ENCODE data around the gene LMNA. TPM values are rescaled to one million over a fixed set of nuclear protein-coding genes. Genes with fewer than 3 reads are reported as not detected.

LMNA gene
- total RNA-seq, 1 donor from 2014 or later, result 20.5 TPM

DNA sequence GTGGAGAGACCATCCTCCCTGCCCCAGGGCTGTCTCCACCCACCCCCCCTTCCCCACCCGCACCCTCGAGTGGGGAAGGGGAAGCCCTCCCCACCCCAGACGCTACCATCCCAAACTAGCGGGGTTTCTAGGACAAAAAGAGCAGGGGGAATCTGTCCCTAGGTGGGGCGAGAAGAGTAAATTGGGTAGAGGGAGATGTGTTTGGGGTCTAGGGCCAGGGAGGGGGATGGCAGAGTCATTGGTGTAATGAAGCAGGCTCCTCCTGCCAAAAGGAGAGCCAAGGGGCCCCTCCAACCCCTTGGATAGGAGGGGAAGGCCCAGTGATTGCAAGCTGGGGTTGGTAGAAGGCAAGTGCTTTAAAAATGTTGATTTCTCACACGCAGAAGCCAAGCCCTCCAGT, 42.3 kb upstream of the LMNA start:
- Histone ChIP-seq H3K4me2 (peak overlapping the region; percentile 97), H3K79me2 (ENCODE audit: low read depth) (peaks cover 61% of the 10 kb centered on the region), H3K4me1 (peaks cover 68% of the 10 kb centered on the region), H3K4me3 (no peak overlapping the region), H3K27ac (peak overlapping the region; percentile 89), H3K27me3 (no peaks in the 10 kb centered on the region), H4K20me1 (ENCODE audit: low read depth) (peaks cover 71% of the 10 kb centered on the region), H3K9me3 (ENCODE audit: low read depth) (no peaks in the 10 kb centered on the region), H3F3A (ENCODE audit: low read depth) (peaks cover 63% of the 10 kb centered on the region), H2AFZ (replicated peaks) (no peak overlapping the region), H3K9ac (no peak overlapping the region), H3K36me3 (no peaks in the 10 kb centered on the region)
- no peak overlapping the region for H3K27ac Mint-ChIP-seq
- peaks cover 67% of the 10 kb centered on the region for H3K4me1 Mint-ChIP-seq
- peaks cover 7% of the 10 kb centered on the region for H3K27me3 Mint-ChIP-seq (ENCODE audit: insufficient read depth, low read depth)
- TF ChIP-seq EZH2 (IDR thresholded peaks at IDR 0.05) (no peak), EZH2phosphoT487 (IDR thresholded peaks at IDR 0.05) (no peak)
- TF ChIP-seq, protein P1, sequence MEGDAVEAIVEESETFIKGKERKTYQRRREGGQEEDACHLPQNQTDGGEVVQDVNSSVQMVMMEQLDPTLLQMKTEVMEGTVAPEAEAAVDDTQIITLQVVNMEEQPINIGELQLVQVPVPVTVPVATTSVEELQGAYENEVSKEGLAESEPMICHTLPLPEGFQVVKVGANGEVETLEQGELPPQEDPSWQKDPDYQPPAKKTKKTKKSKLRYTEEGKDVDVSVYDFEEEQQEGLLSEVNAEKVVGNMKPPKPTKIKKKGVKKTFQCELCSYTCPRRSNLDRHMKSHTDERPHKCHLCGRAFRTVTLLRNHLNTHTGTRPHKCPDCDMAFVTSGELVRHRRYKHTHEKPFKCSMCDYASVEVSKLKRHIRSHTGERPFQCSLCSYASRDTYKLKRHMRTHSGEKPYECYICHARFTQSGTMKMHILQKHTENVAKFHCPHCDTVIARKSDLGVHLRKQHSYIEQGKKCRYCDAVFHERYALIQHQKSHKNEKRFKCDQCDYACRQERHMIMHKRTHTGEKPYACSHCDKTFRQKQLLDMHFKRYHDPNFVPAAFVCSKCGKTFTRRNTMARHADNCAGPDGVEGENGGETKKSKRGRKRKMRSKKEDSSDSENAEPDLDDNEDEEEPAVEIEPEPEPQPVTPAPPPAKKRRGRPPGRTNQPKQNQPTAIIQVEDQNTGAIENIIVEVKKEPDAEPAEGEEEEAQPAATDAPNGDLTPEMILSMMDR (IDR thresholded peaks at IDR 0.05), result no peak
- DNase-seq (ENCODE audit: low spot score), result no peak
- H3K36me3 Mint-ChIP-seq, result peaks cover 29% of the 10 kb centered on the region
- no peaks in the 10 kb centered on the region for H3K9me3 Mint-ChIP-seq
- H3K4me3 Mint-ChIP-seq, result peak overlapping the region; percentile 27

DNA sequence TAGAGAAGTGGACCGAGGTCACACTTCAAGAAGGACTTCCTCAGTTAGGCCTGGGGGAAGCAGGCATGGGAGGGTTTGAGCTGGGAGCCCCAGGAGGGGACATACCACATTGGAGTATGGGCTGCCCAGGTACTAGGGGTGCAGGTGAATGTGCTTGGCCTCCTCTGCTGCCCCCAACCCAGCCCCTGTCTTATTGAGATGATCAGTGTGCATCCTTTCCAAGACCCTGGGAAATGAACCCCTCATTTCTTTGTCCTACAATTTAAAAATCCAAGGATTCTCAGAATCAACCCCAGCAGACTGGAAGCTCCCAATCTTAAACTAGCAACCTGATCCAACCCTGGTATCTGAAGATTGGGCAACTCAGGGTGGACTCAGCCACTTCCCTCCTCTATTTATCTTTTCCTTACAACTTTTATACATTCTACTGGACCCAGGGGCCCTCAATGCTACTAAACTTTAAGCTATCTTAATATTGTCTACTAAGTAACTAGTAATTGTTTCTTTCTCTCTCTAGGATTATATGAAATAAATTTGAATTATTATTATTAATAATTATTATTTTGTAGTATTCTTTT, 41.3 kb upstream of the LMNA start:
- Mint-ChIP-seq H3K4me1 (peaks cover 74% of the 10 kb centered on the region), H3K9me3 (no peaks in the 10 kb centered on the region), H3K27ac (peak overlapping the region; percentile 53), H3K36me3 (peaks cover 35% of the 10 kb centered on the region), H3K4me3 (peak overlapping the region; percentile 67), H3K27me3 (ENCODE audit: insufficient read depth, low read depth) (peaks cover 7% of the 10 kb centered on the region)
- TF ChIP-seq EZH2phosphoT487 (IDR thresholded peaks at IDR 0.05) (no peak), EZH2 (IDR thresholded peaks at IDR 0.05) (no peak)
- TF ChIP-seq, protein P1 (IDR thresholded peaks at IDR 0.05), result no peak
- Histone ChIP-seq H4K20me1 (ENCODE audit: low read depth) (peaks cover 81% of the 10 kb centered on the region), H3K27me3 (no peaks in the 10 kb centered on the region), H3K4me3 (peak overlapping the region; percentile 99), H3K9ac (no peak overlapping the region), H3K27ac (peak overlapping the region; percentile 89), H3K79me2 (ENCODE audit: low read depth) (peaks cover 71% of the 10 kb centered on the region), H3K4me1 (peaks cover 78% of the 10 kb centered on the region), H3K36me3 (no peaks in the 10 kb centered on the region), H3K4me2 (peak overlapping the region; percentile 97), H3K9me3 (ENCODE audit: low read depth) (no peaks in the 10 kb centered on the region), H3F3A (ENCODE audit: low read depth) (peaks cover 72% of the 10 kb centered on the region), H2AFZ (replicated peaks) (no peak overlapping the region)
- no peak for DNase-seq (ENCODE audit: low spot score)

DNA sequence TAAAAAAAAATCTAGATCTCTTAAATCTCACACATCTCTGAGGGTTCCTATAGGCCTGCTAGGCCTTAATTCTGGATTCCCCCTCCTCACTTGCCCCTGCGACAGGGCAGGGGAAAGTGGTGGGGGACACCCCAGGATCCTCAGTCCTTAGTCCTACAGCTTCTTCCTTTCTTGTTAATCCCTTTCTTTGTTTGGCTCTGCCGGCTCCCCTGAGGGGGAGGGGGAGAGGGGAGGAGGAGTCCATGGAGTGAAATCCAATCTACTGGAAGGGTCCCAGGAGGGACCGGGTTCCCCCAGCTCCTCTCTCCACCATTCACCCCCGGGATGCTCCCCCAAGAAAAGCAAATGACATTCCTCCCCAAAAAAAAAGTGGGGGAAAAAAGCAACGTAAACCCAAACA, 40.8 kb upstream of the LMNA start:
- Histone ChIP-seq H3K27ac (peak overlapping the region; percentile 89), H3F3A (ENCODE audit: low read depth) (peaks cover 78% of the 10 kb centered on the region), H3K4me2 (peak overlapping the region; percentile 97), H3K36me3 (no peaks in the 10 kb centered on the region), H3K79me2 (ENCODE audit: low read depth) (peaks cover 76% of the 10 kb centered on the region), H2AFZ (replicated peaks) (no peak overlapping the region), H3K9me3 (ENCODE audit: low read depth) (no peaks in the 10 kb centered on the region), H4K20me1 (ENCODE audit: low read depth) (peaks cover 86% of the 10 kb centered on the region), H3K4me1 (peaks cover 83% of the 10 kb centered on the region), H3K9ac (no peak overlapping the region), H3K27me3 (no peaks in the 10 kb centered on the region), H3K4me3 (peak overlapping the region; percentile 99)
- Mint-ChIP-seq H3K36me3 (peaks cover 37% of the 10 kb centered on the region), H3K9me3 (no peaks in the 10 kb centered on the region), H3K27me3 (ENCODE audit: insufficient read depth, low read depth) (peaks cover 12% of the 10 kb centered on the region), H3K4me1 (peaks cover 79% of the 10 kb centered on the region), H3K27ac (peak overlapping the region; percentile 98), H3K4me3 (peak overlapping the region; percentile 80)
- no peak for TF ChIP-seq EZH2 (IDR thresholded peaks at IDR 0.05)
- TF ChIP-seq EZH2phosphoT487 (IDR thresholded peaks at IDR 0.05), result no peak
- TF ChIP-seq, protein P1 (IDR thresholded peaks at IDR 0.05), result no peak
- DNase-seq (ENCODE audit: low spot score), result peak; percentile 94
